Astrocyte (in vitro differentiated cells and primary cell): ENCODE results near the gene COL23A1. TPM values are rescaled to one million over a fixed set of nuclear protein-coding genes. Genes with fewer than 3 reads are reported as not detected.

Experiments
- DNase-seq: peaks from one replicate; pipeline ENCODE4 v3.0.0-alpha.2; 2010; ENCODE audit warnings: low read depth
- FAIRE-seq: peaks from 2 replicates; lab custom pipeline; 2011; peaks lifted over from hg19 to GRCh38; lab: Jason Lieb, UNC
- H2AFZ ChIP-seq: 2 replicates; pipeline ENCODE4 v1.6.0; 2012; ENCODE audit warnings: low read depth, low read length, inconsistent platforms
- H3K27ac ChIP-seq: 2 replicates; pipeline ENCODE4 v1.5.1; 2011; ENCODE audit warnings: low read depth, low read length, inconsistent platforms
- H3K27me3 ChIP-seq: 2 replicates; pipeline ENCODE4 v1.6.0; 2011; ENCODE audit warnings: low read length, inconsistent platforms; ENCODE audit not compliant: insufficient read depth
- H3K36me3 ChIP-seq: 2 replicates; pipeline ENCODE4 v1.5.1; 2011; ENCODE audit warnings: low read length, inconsistent platforms; ENCODE audit not compliant: insufficient read depth
- H3K4me1 ChIP-seq: 2 replicates; pipeline ENCODE4 v1.5.1; 2011; ENCODE audit warnings: low read length, inconsistent platforms; ENCODE audit not compliant: insufficient read depth
- H3K4me2 ChIP-seq: 2 replicates; pipeline ENCODE4 v1.6.0; 2012; ENCODE audit warnings: low read length, inconsistent platforms
- H3K4me3 ChIP-seq: 2 replicates; pipeline ENCODE4 v1.5.1; 2011; ENCODE audit warnings: low read depth, mild to moderate bottlenecking, low read length, inconsistent platforms; ENCODE audit not compliant: insufficient read depth
- H3K79me2 ChIP-seq: 2 replicates; pipeline ENCODE4 v1.6.0; 2012; ENCODE audit warnings: mild to moderate bottlenecking, low read length, inconsistent platforms; ENCODE audit not compliant: insufficient read depth
- H3K9ac ChIP-seq: 2 replicates; pipeline ENCODE4 v1.6.0; 2012; ENCODE audit warnings: mild to moderate bottlenecking, low read length, inconsistent platforms
- H3K9me3 ChIP-seq: 2 replicates; pipeline ENCODE4 v1.5.1; 2012; ENCODE audit warnings: low read depth, mild to moderate bottlenecking, low read length, inconsistent platforms; ENCODE audit not compliant: insufficient read depth
- H4K20me1 ChIP-seq: 2 replicates; pipeline ENCODE4 v1.6.0; 2012; ENCODE audit warnings: low read length, inconsistent platforms; ENCODE audit not compliant: insufficient read depth
- H3K27ac Mint-ChIP-seq: one replicate; pipeline ENCODE4 v1.8.0; 2021; ENCODE audit warnings: mild to moderate bottlenecking, mixed read lengths; ENCODE audit not compliant: unreplicated experiment
- H3K27me3 Mint-ChIP-seq: one replicate; pipeline ENCODE4 v1.8.0; 2021; ENCODE audit warnings: low read depth, mixed read lengths; ENCODE audit not compliant: unreplicated experiment
- H3K36me3 Mint-ChIP-seq: one replicate; pipeline ENCODE4 v1.8.0; 2021; ENCODE audit warnings: low read depth, mixed read lengths; ENCODE audit not compliant: unreplicated experiment
- H3K4me1 Mint-ChIP-seq: one replicate; pipeline ENCODE4 v1.8.0; 2021; ENCODE audit warnings: low read depth, mixed read lengths; ENCODE audit not compliant: unreplicated experiment
- H3K4me3 Mint-ChIP-seq: one replicate; pipeline ENCODE4 v1.8.0; 2021; ENCODE audit warnings: mild to moderate bottlenecking, moderate library complexity, mixed read lengths; ENCODE audit not compliant: unreplicated experiment
- H3K9me3 Mint-ChIP-seq: one replicate; pipeline ENCODE4 v1.8.0; 2021; ENCODE audit warnings: mild to moderate bottlenecking, mixed read lengths; ENCODE audit not compliant: unreplicated experiment
- CTCF ChIP-seq: IDR thresholded peaks from 2 replicates; pipeline ENCODE4 v1.5.1; 2011; ENCODE audit warnings: low read depth, mild to moderate bottlenecking, inconsistent platforms, low read length, moderate library complexity; ENCODE audit not compliant: insufficient read depth
- EZH2 ChIP-seq: IDR thresholded peaks from 2 replicates; pipeline ENCODE4 v1.6.1; 2012; ENCODE audit warnings: mild to moderate bottlenecking, low read length, inconsistent platforms; ENCODE audit not compliant: insufficient read depth
- total RNA-seq: library from RNA; stranded (reverse); gene quantifications from 2 replicates; pipeline ENCODE4 v1.2.1, GENCODE V29; 2021

Gene COL23A1
- total RNA-seq, 1 donor from 2014 or later: 0.16 TPM

- no peaks in the 10 kb centered on the region for H3K79me2 ChIP-seq
- TF ChIP-seq EZH2 (no peak), CTCF (no peak)
- H3K4me2 ChIP-seq: no peak overlapping the region
- peaks cover 53% of the 10 kb centered on the region for H3K27me3 Mint-ChIP-seq
- no peak overlapping the region for H3K27ac Mint-ChIP-seq
- H3K4me1 ChIP-seq: no peaks in the 10 kb centered on the region
- FAIRE-seq (no peak), DNase-seq (no peak)
- H3K4me3 Mint-ChIP-seq: no peak overlapping the region
- H3K27ac ChIP-seq: no peak overlapping the region
- H2AFZ ChIP-seq: no peak overlapping the region
- H3K4me1 Mint-ChIP-seq: peaks cover 4% of the 10 kb centered on the region
- H3K9me3 ChIP-seq: no peaks in the 10 kb centered on the region
- no peaks in the 10 kb centered on the region for H3K36me3 ChIP-seq
- H3K27me3 ChIP-seq: no peaks in the 10 kb centered on the region
- no peak overlapping the region for H3K9ac ChIP-seq
- no peaks in the 10 kb centered on the region for H4K20me1 ChIP-seq
- no peaks in the 10 kb centered on the region for H3K36me3 Mint-ChIP-seq
- peaks cover 6% of the 10 kb centered on the region for H3K9me3 Mint-ChIP-seq
- H3K4me3 ChIP-seq: no peak overlapping the region
Observed at GRCh38 chr5:178435321-178436238, 154.6 kb downstream of the COL23A1 start.

GRCh38 chr5:178434851-178435250 is 155.3 kb downstream of the COL23A1 start:
- H3K27ac ChIP-seq: no peak overlapping the region
- no peak overlapping the region for H3K27ac Mint-ChIP-seq

GRCh38 chr5:178434016-178434761 is 156.0 kb downstream of the COL23A1 start:
- H3K9me3 Mint-ChIP-seq: peaks cover 6% of the 10 kb centered on the region
- H3K36me3 ChIP-seq: no peaks in the 10 kb centered on the region
- H2AFZ ChIP-seq: no peak overlapping the region
- H4K20me1 ChIP-seq: no peaks in the 10 kb centered on the region
- no peak overlapping the region for H3K9ac ChIP-seq
- no peak overlapping the region for H3K4me2 ChIP-seq
- H3K4me1 ChIP-seq: no peaks in the 10 kb centered on the region
- no peaks in the 10 kb centered on the region for H3K9me3 ChIP-seq
- FAIRE-seq: no peak
- peaks cover 52% of the 10 kb centered on the region for H3K27me3 Mint-ChIP-seq
- no peaks in the 10 kb centered on the region for H3K36me3 Mint-ChIP-seq
- no peak for TF ChIP-seq EZH2
- H3K27ac Mint-ChIP-seq: no peak overlapping the region
- H3K4me3 Mint-ChIP-seq: no peak overlapping the region
- H3K79me2 ChIP-seq: no peaks in the 10 kb centered on the region
- DNase-seq: no peak
- peaks cover 4% of the 10 kb centered on the region for H3K4me1 Mint-ChIP-seq
- no peak overlapping the region for H3K27ac ChIP-seq
- no peak overlapping the region for H3K4me3 ChIP-seq
- H3K27me3 ChIP-seq: no peaks in the 10 kb centered on the region

More at GRCh38 chr5:178434851-178435250, 155.3 kb downstream of the COL23A1 start:
- Histone ChIP-seq H4K20me1 (no peaks in the 10 kb centered on the region), H3K36me3 (no peaks in the 10 kb centered on the region), H2AFZ (no peak overlapping the region), H3K4me1 (no peaks in the 10 kb centered on the region), H3K9me3 (no peaks in the 10 kb centered on the region), H3K4me2 (no peak overlapping the region), H3K79me2 (no peaks in the 10 kb centered on the region), H3K9ac (no peak overlapping the region), H3K27me3 (no peaks in the 10 kb centered on the region), H3K4me3 (no peak overlapping the region)
- TF ChIP-seq EZH2: no peak
- H3K9me3 Mint-ChIP-seq: peaks cover 6% of the 10 kb centered on the region
- H3K36me3 Mint-ChIP-seq: no peaks in the 10 kb centered on the region
- DNase-seq (no peak), FAIRE-seq (no peak)
- H3K4me1 Mint-ChIP-seq: peaks cover 4% of the 10 kb centered on the region
- no peak overlapping the region for H3K4me3 Mint-ChIP-seq
- H3K27me3 Mint-ChIP-seq: peaks cover 57% of the 10 kb centered on the region
